Endothelial cell of umbilical vein (primary cell): ENCODE results near the gene SLC41A3. TPM values are rescaled to one million over a fixed set of nuclear protein-coding genes. Genes with fewer than 3 reads are reported as not detected.

Source experiments
- BruUV-seq: library from RNA; stranded (reverse); fragments of 400-500 nt; replicated peaks from 2 replicates; lab custom pipeline; 2021; lab: Mats Ljungman, UMichigan
- CTCF ChIA-PET: fragments of 300-600, 350-600 bp; sonication (Branson Sonifier 250); formaldehyde crosslinking; loops from one replicate; lab custom pipeline; 2021; ENCODE audit warnings: antibody characterized with exemption, inconsistent platforms; lab: Charles Lee
- POLR2A ChIA-PET: fragments of 300-600, 350-600 bp; sonication (Branson Sonifier 250); formaldehyde crosslinking; loops from one replicate; lab custom pipeline; 2021; ENCODE audit warnings: antibody characterized with exemption, inconsistent platforms; lab: Charles Lee
- DNase-seq: peaks from one replicate; pipeline ENCODE4 v3.0.0-alpha.2; 2011; ENCODE audit warnings: low read depth, low spot score
- FAIRE-seq: peaks from 2 replicates; lab custom pipeline; 2011; peaks lifted over from hg19 to GRCh38; lab: Jason Lieb, UNC
- H2AFZ ChIP-seq: 2 replicates; pipeline ENCODE4 v1.6.0; 2012; ENCODE audit warnings: low read depth, low read length, control low read depth, inconsistent platforms
- H3K27ac ChIP-seq: 2 replicates; pipeline ENCODE4 v1.5.1; 2011; ENCODE audit warnings: low read depth, mild to moderate bottlenecking, control low read depth, low read length, moderate library complexity; ENCODE audit not compliant: insufficient read depth
- H3K27me3 ChIP-seq, 2 experiments: 2 replicates each; pipeline versions ENCODE4 v1.6.0 to v1.6.1; 2011; ENCODE audit warnings: low read length in 2 of 2, mixed read lengths in 1 of 2; ENCODE audit not compliant: control insufficient read depth in 2 of 2, insufficient read depth in 2 of 2
- H3K36me3 ChIP-seq, 2 experiments: 2 replicates in 1 of 2; 3 replicates in 1 of 2; pipeline ENCODE4 v1.5.1; 2011; ENCODE audit warnings: low read length in 2 of 2, mild to moderate bottlenecking in 1 of 2, moderate library complexity in 1 of 2; ENCODE audit not compliant: control insufficient read depth in 2 of 2, insufficient read depth in 2 of 2; ENCODE audit errors: extremely low read depth in 1 of 2
- H3K4me1 ChIP-seq: 3 replicates; pipeline ENCODE4 v1.5.1; 2011; ENCODE audit warnings: mild to moderate bottlenecking, low read length; ENCODE audit not compliant: control insufficient read depth, insufficient read depth; ENCODE audit errors: extremely low read depth
- H3K4me2 ChIP-seq: 2 replicates; pipeline ENCODE4 v1.6.1; 2011; ENCODE audit warnings: low read length, control low read depth, mixed read lengths; ENCODE audit not compliant: insufficient read depth
- H3K4me3 ChIP-seq, 3 experiments: fragments of 200-600 bp in 1 of 3; sonication (generic), shearing (Covaris generic) in 1 of 3; replicated peaks in 1 of 3; 2 replicates each; pipeline ENCODE4 v1.5.1; 2011 to 2016; ENCODE audit warnings: control low read depth in 3 of 3, low read length in 3 of 3, mild to moderate bottlenecking in 2 of 3, inconsistent platforms in 1 of 3, low read depth in 1 of 3, moderate library complexity in 1 of 3; ENCODE audit not compliant: insufficient read depth in 1 of 3
- H3K79me2 ChIP-seq: 2 replicates; pipeline ENCODE4 v1.6.0; 2012; ENCODE audit warnings: low read length, inconsistent platforms; ENCODE audit not compliant: control insufficient read depth, insufficient read depth
- H3K9ac ChIP-seq: replicated peaks from 2 replicates; pipeline ENCODE3; 2011; ENCODE audit warnings: low read length, control low read depth; ENCODE audit not compliant: insufficient read depth; ENCODE audit errors: extremely low read depth
- H3K9me1 ChIP-seq: replicated peaks from 3 replicates; pipeline ENCODE4 v1.6.0; 2011; ENCODE audit warnings: mild to moderate bottlenecking, low read length; ENCODE audit not compliant: control insufficient read depth, insufficient read depth; ENCODE audit errors: extremely low read depth
- H3K9me3 ChIP-seq: replicated peaks from 2 replicates; pipeline ENCODE4 v1.5.1; 2012; ENCODE audit warnings: low read length, inconsistent platforms; ENCODE audit not compliant: control insufficient read depth, insufficient read depth
- H4K20me1 ChIP-seq: replicated peaks from 2 replicates; pipeline ENCODE3; 2011; ENCODE audit warnings: mild to moderate bottlenecking, low read length; ENCODE audit not compliant: control insufficient read depth, insufficient read depth; ENCODE audit errors: extremely low read depth
- EZH2 ChIP-seq: IDR thresholded peaks from 2 replicates; pipeline ENCODE4 v1.6.1; 2012; ENCODE audit warnings: borderline replicate concordance, low read depth, mild to moderate bottlenecking, moderate library complexity, low read length, inconsistent platforms; ENCODE audit not compliant: severe bottlenecking
- MYC ChIP-seq: IDR thresholded peaks from one replicate; pipeline ENCODE4 v1.6.1; 2011; ENCODE audit warnings: mild to moderate bottlenecking, low read depth, low read length
- POLR2AphosphoS5 ChIP-seq: IDR thresholded peaks from 2 replicates; pipeline ENCODE4 v1.6.1; 2012; ENCODE audit warnings: low read depth, mild to moderate bottlenecking, control low read depth, low read length, moderate library complexity; ENCODE audit not compliant: insufficient read depth
- dilution Hi-C: fragments of 300-500 bp; cut with MboI; formaldehyde crosslinking; loops from one replicate; pipeline ENCODE4 v1.15.0; 2019; ENCODE audit warnings: low sequenced_read_pairs; ENCODE audit not compliant: extremely low pct_ligation_motif_present
- intact Hi-C: fragments of 100-400 bp; cut with micrococcal nuclease; formaldehyde crosslinking; loops from one replicate; pipeline ENCODE4 v1.10.0; 2022
- polyA plus RNA-seq, 4 experiments: library from polyadenylated mRNA; depleted of rRNA in 3 of 4; stranded (reverse) in 3 of 4; unstranded in 1 of 4; fragments of >200 nt; gene quantifications; 2 replicates each; pipeline versions ENCODE4 v1.2.1 to v1.2.3, GENCODE V29; 2011 to 2012; ENCODE audit warnings: missing spikeins in 1 of 4
- total RNA-seq: library from RNA; stranded (reverse); gene quantifications from 2 replicates; pipeline ENCODE4 v1.2.3, GENCODE V29; 2021

SLC41A3 gene
- total and polyA plus RNA-seq, 2 donors (not counting 3 experiments of a cell fraction or from before 2014, with no cell fraction given) = 52.5 to 118 TPM

GRCh38 chr3:126024049-126024854, 59.7 kb downstream of the SLC41A3 start:
- BruUV-seq = no TSS peak
- intact Hi-C loops (no loop called here), dilution Hi-C loops (no loop called here)
- Histone ChIP-seq H3K27ac (no peak overlapping the region), H4K20me1 (no peaks in the 10 kb centered on the region), H3K9me1 (no peaks in the 10 kb centered on the region), H3K9me3 (no peaks in the 10 kb centered on the region), H3K4me3 (no peak overlapping the region), H3K4me2 (no peak overlapping the region), H3K36me3 (peaks cover 0 to 7% of the 10 kb centered on the region in 2 experiments), H3K9ac (no peak overlapping the region), H3K79me2 (no peaks in the 10 kb centered on the region), H3K27me3 (no peaks in the 10 kb centered on the region), H3K4me1 (no peaks in the 10 kb centered on the region), H2AFZ (no peak overlapping the region)
- CTCF ChIA-PET = no interaction called here
- DNase-seq (no peak), FAIRE-seq (no peak)
- no peak for TF ChIP-seq EZH2
- POLR2A ChIA-PET = no interaction called here

DNA sequence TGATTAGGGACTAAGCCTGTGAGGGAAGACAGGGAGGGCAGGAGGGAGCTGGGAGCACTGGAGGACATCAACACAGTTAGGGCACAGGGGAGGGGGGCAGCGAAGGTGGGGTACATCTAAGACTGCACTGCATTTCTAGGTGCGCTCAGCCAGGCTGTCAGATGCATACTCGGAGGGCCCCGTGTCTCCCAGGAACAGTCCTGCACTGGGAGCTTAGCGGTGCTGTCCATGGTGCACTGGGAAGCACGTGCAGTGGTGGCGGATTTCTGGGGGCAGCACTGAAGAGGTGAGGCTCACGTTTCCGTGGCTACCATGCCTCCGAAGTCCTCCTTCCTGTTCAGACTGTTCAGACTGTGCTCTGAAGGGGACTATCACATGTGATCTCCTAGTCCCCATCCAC, 60.5 kb downstream of the SLC41A3 start:
- no peak for DNase-seq
- dilution Hi-C loops = no loop called here

More for the DNA sequence above, 60.5 kb downstream of the SLC41A3 start:
- no peaks in the 10 kb centered on the region for H3K79me2 ChIP-seq
- FAIRE-seq = no peak
- no peaks in the 10 kb centered on the region for H3K4me1 ChIP-seq
- no peak overlapping the region for H3K4me3 ChIP-seq
- no peak overlapping the region for H3K4me2 ChIP-seq
- intact Hi-C loops = no loop called here
- H3K27me3 ChIP-seq = no peaks in the 10 kb centered on the region
- no peak overlapping the region for H2AFZ ChIP-seq
- CTCF ChIA-PET = no interaction called here
- no peak overlapping the region for H3K27ac ChIP-seq
- no peaks in the 10 kb centered on the region for H3K9me1 ChIP-seq
- H3K36me3 ChIP-seq = peaks cover 0 to 7% of the 10 kb centered on the region in 2 experiments
- no peak overlapping the region for H3K9ac ChIP-seq
- TF ChIP-seq POLR2AphosphoS5 = no peak
- TF ChIP-seq MYC = no peak
- H4K20me1 ChIP-seq = no peaks in the 10 kb centered on the region
- no peaks in the 10 kb centered on the region for H3K9me3 ChIP-seq
- POLR2A ChIA-PET = no interaction called here
- no TSS peak for BruUV-seq
